GM12865 (cell line): ENCODE data around the gene ATP6V0B.

ENCODE experiments used
- DNase-seq: peaks from one replicate; pipeline ENCODE4 v3.0.0; 2010; ENCODE audit warnings: low read depth
- H3K4me3 ChIP-seq: 2 replicates; pipeline ENCODE4 v1.5.1; 2011; ENCODE audit warnings: mild to moderate bottlenecking, low read depth, low read length, control low read depth
- TF ChIP-seq, protein P1 (sequence below): IDR thresholded peaks from 2 replicates; pipeline ENCODE4 v1.5.1; 2011; ENCODE audit warnings: low read length, control low read depth, low read depth, inconsistent platforms; ENCODE audit not compliant: insufficient read depth; ENCODE audit errors: missing control alignments

ATP6V0B gene

DNA sequence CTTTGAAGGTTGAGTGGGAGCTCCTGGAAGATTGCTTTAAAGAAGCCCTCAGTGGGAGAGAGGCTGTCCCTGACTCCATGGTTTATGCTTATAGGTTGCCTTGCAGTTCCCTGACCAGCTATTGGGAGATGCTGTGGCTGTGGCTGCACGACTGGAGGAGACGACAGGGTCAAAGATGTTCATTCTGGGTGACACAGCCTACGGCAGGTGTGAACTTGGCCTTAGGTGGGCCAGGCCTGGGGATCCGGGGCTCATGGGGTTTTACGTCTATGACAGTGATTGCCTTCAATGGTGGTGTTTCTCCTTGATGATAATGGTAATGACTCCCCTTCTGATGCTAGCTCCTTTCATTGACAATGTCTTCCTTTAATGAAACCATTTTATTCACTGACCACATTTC, 4.3 kb upstream of the ATP6V0B start:
- TF ChIP-seq, protein P1, sequence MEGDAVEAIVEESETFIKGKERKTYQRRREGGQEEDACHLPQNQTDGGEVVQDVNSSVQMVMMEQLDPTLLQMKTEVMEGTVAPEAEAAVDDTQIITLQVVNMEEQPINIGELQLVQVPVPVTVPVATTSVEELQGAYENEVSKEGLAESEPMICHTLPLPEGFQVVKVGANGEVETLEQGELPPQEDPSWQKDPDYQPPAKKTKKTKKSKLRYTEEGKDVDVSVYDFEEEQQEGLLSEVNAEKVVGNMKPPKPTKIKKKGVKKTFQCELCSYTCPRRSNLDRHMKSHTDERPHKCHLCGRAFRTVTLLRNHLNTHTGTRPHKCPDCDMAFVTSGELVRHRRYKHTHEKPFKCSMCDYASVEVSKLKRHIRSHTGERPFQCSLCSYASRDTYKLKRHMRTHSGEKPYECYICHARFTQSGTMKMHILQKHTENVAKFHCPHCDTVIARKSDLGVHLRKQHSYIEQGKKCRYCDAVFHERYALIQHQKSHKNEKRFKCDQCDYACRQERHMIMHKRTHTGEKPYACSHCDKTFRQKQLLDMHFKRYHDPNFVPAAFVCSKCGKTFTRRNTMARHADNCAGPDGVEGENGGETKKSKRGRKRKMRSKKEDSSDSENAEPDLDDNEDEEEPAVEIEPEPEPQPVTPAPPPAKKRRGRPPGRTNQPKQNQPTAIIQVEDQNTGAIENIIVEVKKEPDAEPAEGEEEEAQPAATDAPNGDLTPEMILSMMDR = no peak
- DNase-seq = no peak
- H3K4me3 ChIP-seq = peak overlapping the region; percentile 71

DNA sequence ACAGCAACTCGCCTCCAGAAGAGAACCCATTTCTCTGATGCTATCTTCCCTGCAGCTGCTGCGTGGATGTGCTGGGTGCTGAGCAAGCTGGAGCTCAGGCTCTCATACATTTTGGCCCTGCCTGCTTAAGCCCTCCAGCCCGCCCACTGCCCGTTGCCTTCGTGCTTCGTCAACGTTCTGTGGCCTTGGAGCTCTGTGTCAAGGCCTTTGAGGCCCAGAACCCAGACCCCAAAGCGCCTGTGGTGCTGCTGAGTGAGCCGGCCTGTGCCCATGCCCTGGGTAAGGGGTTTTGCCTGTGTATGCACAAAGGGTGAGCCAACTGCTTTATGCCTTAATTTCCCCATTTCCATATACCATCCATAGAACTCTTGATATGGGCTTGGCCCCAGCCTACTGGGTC, 3.8 kb upstream of the ATP6V0B start:
- peak overlapping the region; percentile 71 for H3K4me3 ChIP-seq
- no peak for DNase-seq
- TF ChIP-seq, protein P1 = no peak

- TF ChIP-seq, protein P1 = no peak
Observed at GRCh38 chr1:43971336-43971980, 3.3 kb upstream of the ATP6V0B start.

DNA sequence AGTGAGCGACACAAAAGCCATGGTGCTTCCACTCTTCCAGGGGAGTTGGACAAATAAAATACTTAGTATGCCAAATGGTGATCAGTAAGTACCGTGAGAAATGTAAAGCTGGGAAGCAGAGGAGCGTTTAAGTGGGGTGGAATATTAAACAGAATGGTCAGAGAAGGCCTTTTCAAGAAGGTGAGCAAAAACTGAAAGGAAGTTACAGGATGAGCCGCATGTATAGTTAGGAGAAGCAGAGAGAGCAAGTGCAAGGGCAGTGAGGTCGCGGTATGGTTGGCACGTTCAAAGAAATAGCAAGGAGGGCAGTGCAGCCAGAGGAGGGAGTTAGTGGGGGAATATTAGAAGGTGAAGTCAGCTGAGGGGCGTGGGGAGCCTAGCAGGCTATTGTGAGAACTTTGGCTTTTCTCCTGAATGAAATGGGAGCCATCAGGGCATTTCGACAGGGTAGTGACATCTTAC, 748 bp upstream of the ATP6V0B start:
- TF ChIP-seq, protein P1 = no peak
- H3K4me3 ChIP-seq = peak overlapping the region; percentile 88
- no peak for DNase-seq

More at GRCh38 chr1:43971336-43971980, 3.3 kb upstream of the ATP6V0B start:
- DNase-seq = no peak
- no peak overlapping the region for H3K4me3 ChIP-seq

- TF ChIP-seq, protein P1 = no peak
- H3K4me3 ChIP-seq = peak overlapping the region; percentile 88
- peak; percentile 39 for DNase-seq
Observed at GRCh38 chr1:43975249-43975961, 645 bp downstream of the ATP6V0B start.

DNA sequence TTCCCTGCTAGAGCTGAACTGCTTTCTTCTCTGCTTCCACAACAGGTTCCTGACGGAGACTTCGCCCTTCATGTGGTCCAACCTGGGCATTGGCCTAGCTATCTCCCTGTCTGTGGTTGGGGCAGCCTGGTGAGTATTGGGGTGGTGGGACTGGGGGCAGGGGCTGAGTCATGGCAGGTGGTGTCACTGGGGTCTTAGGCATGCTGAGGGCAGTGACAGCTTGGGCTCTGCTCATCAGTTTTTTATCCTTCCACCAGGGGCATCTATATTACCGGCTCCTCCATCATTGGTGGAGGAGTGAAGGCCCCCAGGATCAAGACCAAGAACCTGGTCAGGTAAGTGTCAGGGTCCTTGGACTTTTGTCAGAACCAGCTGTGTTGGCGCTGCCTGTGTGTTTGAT, 1.3 kb downstream of the ATP6V0B start:
- no peak for DNase-seq
- H3K4me3 ChIP-seq = peak overlapping the region; percentile 88

More for the DNA sequence above, 1.3 kb downstream of the ATP6V0B start:
- TF ChIP-seq, protein P1 = peak; percentile 2
